GM21825 (cell line): ENCODE measurements around the gene SHOC2.
"Not testable (repeated sequence)": the region's sequence is repeated elsewhere in the genome, so short reads cannot be mapped to it uniquely, and the experiment has no call there.

Experiments used
- ATAC-seq: cut with Tn5 transposase; IDR thresholded peaks from one replicate; pipeline ENCODE4 v1.9.1; 2021; ENCODE audit warnings: mild to moderate bottlenecking, moderate library complexity; ENCODE audit not compliant: unreplicated experiment

SHOC2 gene

DNA sequence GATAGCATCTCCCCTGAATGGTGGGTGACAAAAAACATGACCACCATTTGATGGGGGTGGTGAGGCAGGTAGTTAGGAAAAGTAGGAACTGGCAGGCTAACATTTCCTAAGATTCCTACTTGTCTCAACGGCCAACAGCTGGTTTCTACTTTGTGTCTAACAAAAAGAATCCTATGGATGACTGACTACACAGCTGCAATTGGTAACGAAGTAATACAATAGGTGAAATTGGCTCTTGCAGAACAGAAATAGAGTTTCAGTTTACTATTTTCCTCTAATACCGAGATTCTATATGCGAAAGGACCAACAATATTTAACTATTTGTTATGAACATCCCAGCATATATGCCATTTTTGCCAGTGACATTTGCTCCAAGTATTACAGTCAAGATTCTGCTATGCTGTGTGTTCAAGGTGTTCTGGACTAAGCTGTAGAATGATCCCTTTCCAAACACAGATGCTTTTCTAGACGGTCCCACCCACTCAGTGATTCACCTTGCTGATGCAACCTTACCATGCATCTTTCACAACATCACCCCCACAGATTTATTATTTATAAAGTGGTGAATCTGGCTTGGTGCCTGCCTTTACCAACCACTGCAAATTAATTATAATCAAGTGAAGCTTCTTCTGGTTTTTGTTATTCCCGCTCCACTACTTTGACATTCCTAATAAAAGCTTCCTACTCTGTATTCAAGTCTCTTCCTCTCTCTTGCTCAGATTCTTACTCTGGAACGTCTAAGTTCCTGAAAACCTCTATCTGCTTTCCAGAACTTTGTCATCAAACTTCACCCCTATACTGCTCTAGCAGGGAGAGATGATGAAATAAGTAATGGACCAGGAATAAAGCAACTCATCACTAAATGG is 17.2 kb upstream of the SHOC2 start:
- ATAC-seq: no peak

GRCh38 chr10:110903280-110904278 is 15.8 kb upstream of the SHOC2 start:
- ATAC-seq: peak; percentile 50

DNA sequence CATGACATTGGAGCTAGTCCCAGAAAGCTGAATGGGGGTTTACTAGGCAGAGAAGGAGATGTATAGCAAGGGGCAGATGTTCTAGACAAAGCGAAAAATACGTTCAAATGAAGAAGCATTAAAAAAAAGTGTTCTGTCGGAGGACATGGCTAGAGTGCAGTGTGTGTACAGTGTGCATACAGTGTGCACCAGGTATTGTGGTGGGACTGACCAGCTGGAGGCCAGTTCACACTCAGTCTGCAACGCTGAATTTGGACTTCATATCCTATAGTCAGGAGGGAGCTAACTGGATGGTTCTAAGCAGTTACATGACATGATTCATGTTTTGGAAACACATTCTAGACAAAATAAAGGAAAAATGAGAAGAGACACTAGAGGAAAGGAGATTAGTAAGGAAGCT is 9.3 kb upstream of the SHOC2 start:
- ATAC-seq: no peak

GRCh38 chr10:110912374-110912773 is 7.0 kb upstream of the SHOC2 start:
- no peak for ATAC-seq

DNA sequence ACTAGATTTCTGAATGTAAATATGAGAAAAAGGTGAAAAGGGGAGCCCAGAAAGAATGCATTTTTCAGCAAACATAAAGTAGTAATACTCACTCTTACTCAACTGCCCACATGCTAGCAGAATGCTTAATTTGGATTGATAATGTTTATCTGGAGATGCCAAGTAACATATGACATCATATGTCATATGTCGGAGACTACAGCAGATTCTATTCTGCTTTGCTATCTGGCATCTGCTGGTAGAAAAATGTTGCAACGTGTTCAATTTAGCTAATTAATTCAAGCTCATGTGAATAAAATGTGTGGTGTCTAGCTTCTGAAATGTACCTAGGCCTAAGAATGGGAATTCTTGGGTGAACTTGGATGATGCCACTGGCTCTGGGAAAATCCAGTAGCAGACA is 5.0 kb upstream of the SHOC2 start:
- ATAC-seq: no peak

- ATAC-seq: no peak
These were observed 4.4 kb upstream of the SHOC2 start for GRCh38 chr10:110915035-110915434.

GRCh38 chr10:110915600-110915999 is 3.8 kb upstream of the SHOC2 start:
- ATAC-seq: not testable (repeated sequence)

- ATAC-seq: no peak
These were observed 2.7 kb upstream of the SHOC2 start for GRCh38 chr10:110916554-110917346.

- ATAC-seq: no peak
These were observed 1.1 kb upstream of the SHOC2 start for GRCh38 chr10:110918269-110918642.

DNA sequence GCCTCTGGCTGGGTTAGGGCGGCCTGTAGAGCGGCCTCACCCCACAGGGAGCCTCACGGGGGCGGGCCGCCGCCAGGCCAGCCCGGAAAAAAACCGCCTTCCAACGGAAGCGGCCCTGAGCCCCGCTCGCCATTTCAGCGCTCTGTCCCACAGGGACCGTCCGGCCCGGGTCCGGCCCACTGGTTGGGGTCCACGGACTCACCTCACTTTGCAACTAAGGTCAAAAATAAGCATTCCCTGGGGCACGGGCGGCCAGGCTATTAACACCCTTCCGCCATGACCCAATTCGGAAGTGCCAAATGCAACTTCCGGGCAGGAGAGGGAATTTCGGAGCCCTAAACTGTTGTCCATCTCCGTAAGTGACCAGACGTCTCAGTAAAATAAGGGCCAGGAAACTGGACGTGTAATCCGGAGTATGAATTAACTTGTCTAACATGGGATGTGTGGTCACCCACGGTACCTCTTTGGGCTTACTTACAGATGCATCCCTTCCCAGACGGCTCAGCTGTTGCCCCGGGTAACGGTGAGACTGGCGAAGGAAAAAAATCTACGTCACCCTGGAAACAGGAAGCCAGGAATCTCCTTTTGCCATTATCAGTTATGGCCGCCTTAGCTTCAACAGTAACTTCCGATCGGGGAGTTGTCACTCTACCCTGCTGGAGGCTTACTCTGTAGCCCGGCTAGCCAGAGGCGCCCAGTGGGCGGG is 608 bp upstream of the SHOC2 start, which contains the start of gene BBIP1:
Gene BBIP1 (minus strand): TSS at position 538 of the 706 bp plus-strand sequence. CDS start 1,023 bp downstream, outside the sequence.
- peak; percentile 83 for ATAC-seq

DNA sequence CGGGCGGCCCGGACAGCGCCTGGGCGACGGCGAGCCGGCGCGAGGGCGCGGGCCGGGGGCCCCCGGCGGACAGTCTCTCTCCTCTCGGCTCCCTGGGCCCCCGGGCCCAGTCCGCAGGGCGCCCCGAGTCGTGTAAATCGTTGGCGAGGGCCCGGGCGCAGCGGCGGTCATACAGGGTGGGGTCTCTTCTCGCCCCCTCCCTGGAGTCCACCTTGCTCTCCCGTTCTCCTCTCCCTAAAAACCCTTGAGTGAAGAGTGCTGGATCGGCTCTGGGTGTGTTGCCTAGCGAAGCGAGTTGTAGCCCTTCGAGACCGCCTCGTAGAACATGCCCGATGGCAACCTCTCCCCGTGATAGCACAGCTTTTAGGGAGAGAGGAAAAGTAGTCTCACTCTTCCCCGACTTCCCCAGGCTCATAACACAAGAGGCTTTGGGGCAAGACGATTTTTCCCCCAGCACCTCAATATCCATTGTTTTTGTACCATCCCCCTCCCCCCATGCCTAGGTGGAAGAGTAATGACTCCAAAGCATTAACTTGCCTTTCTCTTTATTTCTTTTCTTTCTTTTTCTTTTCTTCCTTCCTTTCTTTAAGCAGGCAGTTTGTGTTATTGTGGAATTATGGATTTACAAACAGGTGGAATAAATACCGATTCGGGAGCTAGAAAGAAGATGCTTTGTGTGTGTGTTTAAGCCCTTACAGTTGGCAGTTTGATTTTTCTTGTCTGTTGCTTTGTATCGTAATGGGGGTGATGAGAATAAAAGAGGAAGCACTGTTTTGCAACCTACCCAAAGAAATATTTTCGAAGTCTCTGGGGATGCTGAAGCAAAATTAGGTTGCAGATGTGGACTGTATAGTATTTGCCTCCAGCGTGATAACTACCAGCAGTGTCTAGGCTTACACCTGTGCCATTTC is 822 bp downstream of the SHOC2 start:
- peak; percentile 24 for ATAC-seq

- peak; percentile 11 for ATAC-seq
These were observed 4.6 kb downstream of the SHOC2 start for GRCh38 chr10:110923856-110924493.

- no peak for ATAC-seq
These were observed 8.1 kb downstream of the SHOC2 start for GRCh38 chr10:110927461-110927860.

DNA sequence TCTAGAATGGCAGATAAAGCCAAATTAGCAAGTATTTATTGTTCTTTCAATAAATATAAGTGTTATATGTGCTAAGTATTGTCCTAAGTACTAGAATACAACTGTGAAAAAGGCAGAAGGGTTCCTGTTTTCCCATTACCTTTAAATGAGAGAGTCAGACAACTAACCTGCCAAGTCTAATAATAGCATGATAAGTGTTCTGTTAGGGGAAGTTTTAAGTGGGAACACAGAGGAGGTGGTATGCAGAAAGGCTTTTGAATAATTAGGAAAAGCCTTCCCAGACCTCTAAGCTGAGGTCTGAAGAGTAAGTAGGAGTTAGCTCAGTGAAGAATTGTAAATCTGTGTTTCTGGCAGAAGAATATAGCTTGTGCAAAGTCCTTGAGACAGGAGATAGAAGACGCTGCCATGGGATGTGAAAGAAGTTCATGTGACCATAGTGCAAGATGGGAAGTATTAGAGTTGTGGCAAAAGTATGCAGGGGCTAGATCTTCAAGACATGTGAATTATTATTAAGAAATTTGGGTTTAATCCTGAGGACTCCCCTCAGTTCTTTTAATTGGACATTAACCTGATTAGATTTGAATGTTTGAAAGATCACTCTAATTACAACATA is 12.5 kb downstream of the SHOC2 start:
- no peak for ATAC-seq

DNA sequence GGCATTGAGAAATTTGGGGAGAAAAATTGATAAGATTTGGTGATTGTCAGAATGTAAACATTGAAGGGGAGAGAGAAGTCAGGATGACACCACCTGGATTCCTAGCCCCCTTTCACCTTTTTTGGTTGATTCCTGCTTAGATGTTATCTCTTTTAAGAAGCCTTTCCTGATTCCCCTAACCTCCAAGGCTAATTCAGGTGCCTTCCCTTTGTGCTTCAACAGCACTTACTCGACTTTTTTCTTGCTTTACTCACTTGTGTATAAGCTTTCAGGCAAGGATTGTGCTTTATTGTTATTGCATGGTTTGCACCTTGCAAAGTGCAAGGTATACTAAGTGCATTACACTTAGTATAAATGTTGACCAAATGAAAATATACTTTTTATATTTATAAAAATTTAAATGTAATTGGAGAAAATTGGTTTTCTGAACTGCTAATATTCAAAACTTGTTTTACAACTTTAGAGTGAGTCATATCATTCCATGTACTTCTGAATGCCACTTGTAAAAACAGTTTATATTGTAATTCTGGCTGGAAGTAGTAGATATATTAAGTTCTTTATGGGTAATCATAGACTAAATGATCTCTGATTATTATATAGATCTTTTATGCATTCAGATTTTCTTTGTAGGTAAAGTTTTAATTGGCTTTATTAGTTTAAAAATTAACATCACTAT is 13.2 kb downstream of the SHOC2 start:
- no peak for ATAC-seq

DNA sequence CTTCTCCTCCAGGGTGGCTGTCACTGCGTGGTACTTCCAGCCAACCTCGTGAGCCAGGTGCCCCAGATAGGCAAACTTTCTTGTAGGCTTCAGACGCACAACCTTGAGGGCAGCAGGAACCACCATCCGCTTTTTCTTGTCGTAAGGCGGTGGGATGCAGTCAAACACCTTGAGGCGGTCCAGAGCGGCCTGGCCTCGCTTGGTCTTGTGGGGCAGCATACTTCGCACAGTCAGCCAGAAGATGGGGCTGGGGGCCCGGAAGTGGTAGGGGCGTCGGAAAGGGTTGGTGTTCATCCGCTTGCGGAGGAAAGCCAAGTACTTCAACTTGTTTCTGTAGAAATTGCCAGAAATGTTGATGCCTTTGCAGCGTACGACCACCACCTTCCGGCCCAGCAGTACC is 17.4 kb downstream of the SHOC2 start:
- ATAC-seq: no peak

DNA sequence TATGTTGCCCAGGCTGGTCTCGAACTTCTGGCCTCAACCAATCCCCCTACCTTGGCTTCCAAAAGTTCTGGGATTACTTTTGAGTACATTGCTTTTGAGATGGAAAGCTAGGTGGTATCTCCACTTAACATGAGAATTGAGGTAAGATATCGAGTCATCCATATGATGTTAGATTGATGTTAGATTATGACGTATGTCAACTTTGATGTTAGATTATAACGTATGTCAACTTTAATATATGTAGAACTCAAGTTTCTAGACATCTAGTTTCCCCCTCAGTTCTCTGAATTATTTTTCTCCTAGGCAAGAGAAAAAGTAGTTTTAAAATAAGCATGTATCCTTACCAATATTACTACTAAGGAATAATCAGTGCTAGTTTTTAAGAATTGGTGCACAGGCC is 20.0 kb downstream of the SHOC2 start:
- no peak for ATAC-seq
